ENCODE measurements around the gene SPACDR. TPM values are rescaled to one million over a fixed set of nuclear protein-coding genes. Genes with fewer than 3 reads are reported as not detected.
"Not testable (repeated sequence)": the region's sequence is repeated elsewhere in the genome, so short reads cannot be mapped to it uniquely, and the experiment has no call there.

The SPACDR gene
- total RNA-seq, 2 experiments from 2014 or later: 3.5 to 3.9 TPM

- intact Hi-C loops (cut with micrococcal nuclease): no loop called here
- H3K4me3 Mint-ChIP-seq: no peak overlapping the region
- peaks cover 3% of the 10 kb centered on the region for H3K36me3 Mint-ChIP-seq
- H3K9me3 Mint-ChIP-seq: no peaks in the 10 kb centered on the region
- H3K4me1 Mint-ChIP-seq (ENCODE audit: low read depth): peaks cover 16% of the 10 kb centered on the region
- ChIA-PET CTCF (interaction anchor here (0.6 to 2.3 kb wide), 2 partner anchors 13 to 71 kb away, joined by 3 to 10 read pairs; no protein-coding TSS in a partner anchor), POLR2A (no interaction called here)
- no peaks in the 10 kb centered on the region for H3K27me3 Mint-ChIP-seq
- no peak for DNase-seq
- H3K27ac Mint-ChIP-seq: no peak overlapping the region
Observed at GRCh38 chr7:100456562-100456961, 7.5 kb downstream of the SPACDR start.

GRCh38 chr7:100455206-100455605, 8.9 kb downstream of the SPACDR start:
- POLR2A ChIA-PET: interaction anchor here (0.6 to 1.2 kb wide), 2 partner anchors 9 to 128 kb away, joined by 3 read pairs; no protein-coding TSS in a partner anchor
- H3K27me3 Mint-ChIP-seq: no peaks in the 10 kb centered on the region
- H3K9me3 Mint-ChIP-seq: no peaks in the 10 kb centered on the region

GRCh38 chr7:100453854-100454253, 10.2 kb downstream of the SPACDR start:
- CTCF ChIA-PET: interaction anchor here (1.1 to 1.6 kb wide), 4 partner anchors 9 to 251 kb away, joined by 3 to 4 read pairs (median 4); partner anchors contain the start of gene POP7

More at GRCh38 chr7:100455206-100455605, 8.9 kb downstream of the SPACDR start:
- DNase-seq: no peak
- intact Hi-C loops (cut with micrococcal nuclease): no loop called here
- peaks cover 3% of the 10 kb centered on the region for H3K36me3 Mint-ChIP-seq
- H3K4me3 Mint-ChIP-seq: no peak overlapping the region
- H3K4me1 Mint-ChIP-seq (ENCODE audit: low read depth): peaks cover 19% of the 10 kb centered on the region
- CTCF ChIA-PET: interaction anchor here (0.7 to 2.3 kb wide), 6 partner anchors 10 to 114 kb away, joined by 3 to 10 read pairs (median 4); no protein-coding TSS in a partner anchor
- no peak overlapping the region for H3K27ac Mint-ChIP-seq

GRCh38 chr7:100452513-100452912, 11.5 kb downstream of the SPACDR start:
- Mint-ChIP-seq H3K27me3 (no peaks in the 10 kb centered on the region), H3K27ac (no peak overlapping the region), H3K4me1 (ENCODE audit: low read depth) (peaks cover 11% of the 10 kb centered on the region), H3K9me3 (no peaks in the 10 kb centered on the region), H3K36me3 (no peaks in the 10 kb centered on the region), H3K4me3 (no peak overlapping the region)
- ChIA-PET POLR2A (no interaction called here), CTCF (interaction anchor here (0.7 kb wide), 1 partner anchor 239 kb away, joined by 3 read pairs; no protein-coding TSS in a partner anchor)
- no peak for DNase-seq
- intact Hi-C loops (cut with micrococcal nuclease): no loop called here

More at GRCh38 chr7:100453854-100454253, 10.2 kb downstream of the SPACDR start:
- DNase-seq; H3K4me3 Mint-ChIP-seq; H3K9me3 Mint-ChIP-seq; H3K36me3 Mint-ChIP-seq; intact Hi-C loops (cut with micrococcal nuclease); H3K27ac Mint-ChIP-seq; H3K27me3 Mint-ChIP-seq: not testable (repeated sequence)
- H3K4me1 Mint-ChIP-seq (ENCODE audit: low read depth): peaks cover 17% of the 10 kb centered on the region
- POLR2A ChIA-PET: interaction anchor here (1.2 kb wide), 1 partner anchor 8 kb away, joined by 3 read pairs; no protein-coding TSS in a partner anchor

- DNase-seq: no peak
- Mint-ChIP-seq H3K36me3 (no peaks in the 10 kb centered on the region), H3K27me3 (no peaks in the 10 kb centered on the region), H3K4me1 (ENCODE audit: low read depth) (peaks cover 14% of the 10 kb centered on the region), H3K27ac (no peak overlapping the region), H3K9me3 (no peaks in the 10 kb centered on the region), H3K4me3 (no peak overlapping the region)
- ChIA-PET CTCF (interaction anchor here (0.6 to 1.9 kb wide), 7 partner anchors 11 to 316 kb away, joined by 3 to 8 read pairs (median 4); partner anchors contain the start of genes FBXO24, LRCH4 and PPP1R35), POLR2A (no interaction called here)
- intact Hi-C loops (cut with micrococcal nuclease): no loop called here
Observed at GRCh38 chr7:100449190-100449795, 14.8 kb downstream of the SPACDR start.

GRCh38 chr7:100447363-100447762, 16.7 kb downstream of the SPACDR start:
- H3K36me3 Mint-ChIP-seq; CTCF ChIA-PET; POLR2A ChIA-PET; intact Hi-C loops (cut with micrococcal nuclease); H3K27me3 Mint-ChIP-seq; H3K4me3 Mint-ChIP-seq; DNase-seq; H3K9me3 Mint-ChIP-seq; H3K27ac Mint-ChIP-seq: not testable (repeated sequence)
- peaks cover 15% of the 10 kb centered on the region for H3K4me1 Mint-ChIP-seq (ENCODE audit: low read depth)

- DNase-seq: no peak
- Mint-ChIP-seq H3K27me3 (no peaks in the 10 kb centered on the region), H3K9me3 (no peaks in the 10 kb centered on the region), H3K36me3 (no peaks in the 10 kb centered on the region), H3K27ac (no peak overlapping the region), H3K4me1 (ENCODE audit: low read depth) (peaks cover 15% of the 10 kb centered on the region), H3K4me3 (no peak overlapping the region)
- POLR2A ChIA-PET: interaction anchor here (1.0 kb wide), 1 partner anchor 8 kb away, joined by 3 read pairs; no protein-coding TSS in a partner anchor
- CTCF ChIA-PET: interaction anchor here (1.4 kb wide), 1 partner anchor 10 kb away, joined by 3 read pairs; no protein-coding TSS in a partner anchor
- intact Hi-C loops (cut with micrococcal nuclease): no loop called here
Observed at GRCh38 chr7:100446040-100446439, 18.0 kb downstream of the SPACDR start.

GRCh38 chr7:100444311-100445278, 19.5 kb downstream of the SPACDR start:
- DNase-seq: peak; percentile 47
- H3K27me3 Mint-ChIP-seq: no peaks in the 10 kb centered on the region
- H3K36me3 Mint-ChIP-seq: no peaks in the 10 kb centered on the region
- no peaks in the 10 kb centered on the region for H3K9me3 Mint-ChIP-seq
- ChIA-PET POLR2A (interaction anchor here (0.6 to 2.4 kb wide), 3 partner anchors 11 to 25 kb away, joined by 3 to 15 read pairs (median 5); partner anchors contain the start of genes MEPCE and ZCWPW1), CTCF (interaction anchor here (0.6 to 1.7 kb wide), 7 partner anchors 10 to 748 kb away, joined by 3 to 5 read pairs (median 3); no protein-coding TSS in a partner anchor)
- H3K4me1 Mint-ChIP-seq (ENCODE audit: low read depth): peaks cover 12% of the 10 kb centered on the region
- intact Hi-C loops (cut with micrococcal nuclease): no loop called here
- H3K4me3 Mint-ChIP-seq: no peak overlapping the region
- peak overlapping the region; percentile 72 for H3K27ac Mint-ChIP-seq

GRCh38 chr7:100443096-100443840, 20.8 kb downstream of the SPACDR start:
- intact Hi-C loops (cut with micrococcal nuclease): no loop called here
- POLR2A ChIA-PET: interaction anchor here (0.6 to 2.4 kb wide), 3 partner anchors 9 to 16 kb away, joined by 4 to 15 read pairs (median 5); partner anchors contain the start of genes MEPCE and ZCWPW1
- no peak for DNase-seq
- H3K4me3 Mint-ChIP-seq: no peak overlapping the region
- H3K4me1 Mint-ChIP-seq (ENCODE audit: low read depth): peaks cover 12% of the 10 kb centered on the region
- no peaks in the 10 kb centered on the region for H3K27me3 Mint-ChIP-seq
- H3K9me3 Mint-ChIP-seq: no peaks in the 10 kb centered on the region
- H3K36me3 Mint-ChIP-seq: no peaks in the 10 kb centered on the region
- CTCF ChIA-PET: interaction anchor here (0.6 to 1.7 kb wide), 2 partner anchors 35 to 310 kb away, joined by 4 to 5 read pairs; no protein-coding TSS in a partner anchor
- H3K27ac Mint-ChIP-seq: peak overlapping the region; percentile 16

GRCh38 chr7:100441641-100442535, 22.2 kb downstream of the SPACDR start:
- ChIA-PET POLR2A (no interaction called here), CTCF (interaction anchor here (0.9 to 2.1 kb wide), 2 partner anchors 9 to 191 kb away, joined by 3 to 8 read pairs; no protein-coding TSS in a partner anchor)
- intact Hi-C loops (cut with micrococcal nuclease): no loop called here
- no peaks in the 10 kb centered on the region for H3K36me3 Mint-ChIP-seq
- no peak overlapping the region for H3K4me3 Mint-ChIP-seq
- H3K9me3 Mint-ChIP-seq: no peaks in the 10 kb centered on the region
- no peak overlapping the region for H3K27ac Mint-ChIP-seq
- no peaks in the 10 kb centered on the region for H3K27me3 Mint-ChIP-seq
- no peak for DNase-seq
- H3K4me1 Mint-ChIP-seq (ENCODE audit: low read depth): peaks cover 13% of the 10 kb centered on the region
